ENCODE results near the gene FOSB.

Gene FOSB

GRCh38 chr19:45442778-45443461 is 24.9 kb upstream of the FOSB start:
- peak; percentile 68 for DNase-seq

GRCh38 chr19:45443462-45444317 is 24.1 kb upstream of the FOSB start:
- DNase-seq = peak; percentile 94

GRCh38 chr19:45444318-45445041 is 23.3 kb upstream of the FOSB start:
- DNase-seq = peak; percentile 78

GRCh38 chr19:45445139-45445538 is 22.7 kb upstream of the FOSB start:
- no peak for DNase-seq

GRCh38 chr19:45446295-45446694 is 21.5 kb upstream of the FOSB start:
- peak; percentile 55 for DNase-seq

- no peak for DNase-seq
These were observed 20.9 kb upstream of the FOSB start for GRCh38 chr19:45446944-45447343.

GRCh38 chr19:45448425-45448756 is 19.4 kb upstream of the FOSB start:
- no peak for DNase-seq

GRCh38 chr19:45448887-45449299 is 18.9 kb upstream of the FOSB start:
- DNase-seq = no peak

- no peak for DNase-seq
These were observed 17.8 kb upstream of the FOSB start for GRCh38 chr19:45450012-45450333.

GRCh38 chr19:45451131-45451849 is 16.5 kb upstream of the FOSB start:
- peak; percentile 63 for DNase-seq

- DNase-seq = no peak
These were observed 15.9 kb upstream of the FOSB start for GRCh38 chr19:45451850-45452387.

- DNase-seq = peak; percentile 99
These were observed 11.9 kb upstream of the FOSB start for GRCh38 chr19:45455707-45456499.

- DNase-seq = no peak
These were observed 11.3 kb upstream of the FOSB start for GRCh38 chr19:45456500-45456815.

GRCh38 chr19:45457776-45458175 is 10.0 kb upstream of the FOSB start:
- DNase-seq = no peak

- DNase-seq = no peak
These were observed 6.9 kb upstream of the FOSB start for GRCh38 chr19:45460807-45461347.

- no peak for DNase-seq
These were observed 5.6 kb upstream of the FOSB start for GRCh38 chr19:45462174-45462573.

GRCh38 chr19:45463241-45463640 is 4.6 kb upstream of the FOSB start:
- no peak for DNase-seq

GRCh38 chr19:45464274-45464673 is 3.5 kb upstream of the FOSB start:
- no peak for DNase-seq

GRCh38 chr19:45464852-45465441 is 2.8 kb upstream of the FOSB start:
- no peak for DNase-seq

GRCh38 chr19:45467115-45467455 is 711 bp upstream of the FOSB start:
- no peak for DNase-seq

GRCh38 chr19:45468159-45468651 is 409 bp downstream of the FOSB start:
- no peak for DNase-seq
